B cell (primary cell): ENCODE measurements around the gene NDUFB7. TPM values are rescaled to one million over a fixed set of nuclear protein-coding genes. Genes with fewer than 3 reads are reported as not detected.

Experiments used
- ATAC-seq: fragments of 200-7000 bp; cut with Tn5 transposase; one replicate; pipeline ENCODE4 v1.10.0; 2021; ENCODE audit warnings: low read depth, mild to moderate bottlenecking, moderate number of reproducible peaks, moderate library complexity
- CTCF ChIA-PET: fragments of 350-600 bp; sonication (Branson Sonifier 250); formaldehyde crosslinking; loops from one replicate; lab custom pipeline; 2021; ENCODE audit warnings: antibody characterized with exemption, inconsistent platforms; lab: Charles Lee
- POLR2A ChIA-PET: fragments of 350-600 bp; sonication (Branson Sonifier 250); formaldehyde crosslinking; loops from one replicate; lab custom pipeline; 2021; ENCODE audit warnings: antibody characterized with exemption; lab: Charles Lee
- DNase-seq: peaks from one replicate; pipeline ENCODE4 v3.0.0; 2013
- H2AFZ ChIP-seq: 2 replicates; pipeline ENCODE4 v1.6.1; 2012; ENCODE audit warnings: mild to moderate bottlenecking, low read depth, low read length; ENCODE audit not compliant: insufficient read depth, poor library complexity, severe bottlenecking
- H3K27ac ChIP-seq, 2 donors: 1 replicate in 1 of 2; 2 replicates in 1 of 2; pipeline ENCODE4 v1.5.1; 2012 to 2013; ENCODE audit warnings: low read length in 2 of 2, mild to moderate bottlenecking in 2 of 2, moderate library complexity in 1 of 2
- H3K27me3 ChIP-seq, 4 experiments: fragments of 200-600 bp in 1 of 4; sonication (generic) in 1 of 4; replicated peaks in 1 of 4; 1 replicate in 2 of 4; 2 replicates in 2 of 4; pipeline versions ENCODE4 v1.6.1 to v1.7.0; 2013 to 2016; ENCODE audit warnings: low read length in 3 of 4, mild to moderate bottlenecking in 2 of 4, mixed read lengths in 1 of 4, moderate library complexity in 1 of 4; ENCODE audit not compliant: insufficient read depth in 4 of 4, control insufficient read depth in 3 of 4; ENCODE audit errors: control extremely low read depth in 1 of 4
- H3K36me3 ChIP-seq, 2 experiments: replicated peaks in 1 of 2; 1 replicate in 1 of 2; 2 replicates in 1 of 2; pipeline versions ENCODE4 v1.6.1 to v1.7.1; 2013; ENCODE audit warnings: low read length in 1 of 2; ENCODE audit not compliant: insufficient read depth in 2 of 2, control insufficient read depth in 1 of 2; ENCODE audit errors: control extremely low read depth in 1 of 2, extremely low read depth in 1 of 2
- H3K4me1 ChIP-seq, 2 donors: fragments of 200-600 bp in 1 of 2; sonication (generic) in 1 of 2; 1 replicate in 1 of 2; 2 replicates in 1 of 2; pipeline versions ENCODE4 v1.5.1 to v1.6.1; 2013 to 2017; ENCODE audit warnings: low read length in 2 of 2; ENCODE audit not compliant: control insufficient read depth in 2 of 2, insufficient read depth in 2 of 2
- H3K4me2 ChIP-seq: replicated peaks from 2 replicates; pipeline ENCODE3; 2012; ENCODE audit warnings: mild to moderate bottlenecking, low read depth, low read length; ENCODE audit not compliant: poor library complexity, severe bottlenecking
- H3K4me3 ChIP-seq, 5 experiments: fragments of 200-600 bp in 1 of 5; sonication (generic) in 1 of 5; 1 replicate in 3 of 5; 2 replicates in 2 of 5; pipeline versions ENCODE4 v1.5.1 to v1.7.0; 2011 to 2016; ENCODE audit warnings: low read length in 4 of 5, mild to moderate bottlenecking in 4 of 5, low read depth in 2 of 5, control low read depth in 1 of 5, moderate library complexity in 1 of 5; ENCODE audit not compliant: insufficient read depth in 1 of 5; ENCODE audit errors: control extremely low read depth in 1 of 5, extremely low read depth in 1 of 5
- H3K79me2 ChIP-seq: fragments of 200-600 bp; sonication (generic); one replicate; pipeline ENCODE4 v1.6.0; 2016; ENCODE audit warnings: low read length; ENCODE audit not compliant: control insufficient read depth, insufficient read depth
- H3K9ac ChIP-seq: fragments of 200-600 bp; sonication (generic); 2 replicates; pipeline ENCODE4 v1.6.1; 2017; ENCODE audit warnings: mild to moderate bottlenecking, low read length, moderate library complexity
- H3K9me3 ChIP-seq, 3 donors: one replicate each; pipeline versions ENCODE4 v1.6.1 to v1.7.1; 2013; ENCODE audit warnings: low read length in 2 of 3; ENCODE audit not compliant: control insufficient read depth in 2 of 3, insufficient read depth in 1 of 3; ENCODE audit errors: control extremely low read depth in 1 of 3
- H4K20me1 ChIP-seq: 2 replicates; pipeline ENCODE4 v1.6.0; 2012; ENCODE audit warnings: mild to moderate bottlenecking, low read length; ENCODE audit not compliant: insufficient read depth, control insufficient read depth, poor library complexity, severe bottlenecking
- H3K27ac Mint-ChIP-seq: one replicate; pipeline ENCODE4 v1.8.0; 2021; ENCODE audit warnings: mixed read lengths
- H3K27me3 Mint-ChIP-seq: one replicate; pipeline ENCODE4 v1.8.0; 2021; ENCODE audit warnings: mixed read lengths
- H3K4me1 Mint-ChIP-seq: one replicate; pipeline ENCODE4 v1.8.0; 2021; ENCODE audit warnings: mixed read lengths
- H3K4me3 Mint-ChIP-seq: one replicate; pipeline ENCODE4 v1.8.0; 2021; ENCODE audit warnings: mixed read lengths
- H3K9me3 Mint-ChIP-seq: one replicate; pipeline ENCODE4 v1.8.0; 2022; ENCODE audit warnings: mixed read lengths; ENCODE audit not compliant: insufficient read depth
- EZH2 ChIP-seq: IDR thresholded peaks from 2 replicates; pipeline ENCODE4 v1.6.1; 2012; ENCODE audit warnings: borderline replicate concordance, low read depth, mild to moderate bottlenecking, moderate library complexity, low read length; ENCODE audit not compliant: insufficient read depth, poor library complexity, severe bottlenecking
- WGBS: methylation state at CpG from one replicate; pipeline ENCODE4 v1.1.5; 2013; ENCODE audit warnings: missing lambda C conversion rate; ENCODE audit not compliant: insufficient coverage; 5-methylcytosine and 5-hydroxymethylcytosine counted together
- intact Hi-C: fragments of 100-400 bp; cut with micrococcal nuclease; formaldehyde crosslinking; loops from one replicate; pipeline ENCODE4 v1.10.0; 2022
- polyA plus RNA-seq: library from polyadenylated mRNA; depleted of rRNA; stranded (reverse); fragments of >200 nt; gene quantifications from 2 replicates; pipeline ENCODE4 v1.2.3, GENCODE V29; 2012
- total RNA-seq, 2 donors: library from RNA; stranded (reverse); fragments of 120-200 nt in 1 of 2; gene quantifications; 1 replicate in 1 of 2; 2 replicates in 1 of 2; pipeline versions ENCODE4 v1.2.3 to v1.2.4, GENCODE V29; 2013 to 2022
- TF ChIP-seq, protein P1 (sequence below): fragments of 200-600 bp; IDR thresholded peaks from one replicate; pipeline ENCODE4 v1.8.0; 2022; ENCODE audit warnings: antibody characterized with exemption, mild to moderate bottlenecking

NDUFB7 gene
- total and polyA plus RNA-seq, 2 donors (not counting 1 experiment from before 2014, with no cell fraction given), result 71.5 to 168 TPM

GRCh38 chr19:14530506-14530905, 41.4 kb downstream of the NDUFB7 start:
- ATAC-seq (no peak), DNase-seq (no peak)
- Histone ChIP-seq H3K36me3 (peaks cover 1 to 5% of the 10 kb centered on the region in 2 experiments), H2AFZ (no peak overlapping the region), H3K79me2 (peaks cover 54% of the 10 kb centered on the region), H3K4me3 (peak overlapping the region in 2 of 5 experiments; percentile 64 to 82), H4K20me1 (peaks cover 21% of the 10 kb centered on the region), H3K27ac (peak overlapping the region; percentile 56 to 86), H3K27me3 (no peaks in the 10 kb centered on the region), H3K9me3 (no peaks in the 10 kb centered on the region), H3K9ac (peak overlapping the region; percentile 90), H3K4me1 (peaks cover 13 to 22% of the 10 kb centered on the region in 2 donors), H3K4me2 (peak overlapping the region; percentile 92)
- no peak overlapping the region for H3K27ac Mint-ChIP-seq
- no peaks in the 10 kb centered on the region for H3K27me3 Mint-ChIP-seq
- peaks cover 29% of the 10 kb centered on the region for H3K4me1 Mint-ChIP-seq
- CTCF ChIA-PET, result no interaction called here
- intact Hi-C loops, result no loop called here
- no peak for TF ChIP-seq EZH2
- TF ChIP-seq, protein P1, sequence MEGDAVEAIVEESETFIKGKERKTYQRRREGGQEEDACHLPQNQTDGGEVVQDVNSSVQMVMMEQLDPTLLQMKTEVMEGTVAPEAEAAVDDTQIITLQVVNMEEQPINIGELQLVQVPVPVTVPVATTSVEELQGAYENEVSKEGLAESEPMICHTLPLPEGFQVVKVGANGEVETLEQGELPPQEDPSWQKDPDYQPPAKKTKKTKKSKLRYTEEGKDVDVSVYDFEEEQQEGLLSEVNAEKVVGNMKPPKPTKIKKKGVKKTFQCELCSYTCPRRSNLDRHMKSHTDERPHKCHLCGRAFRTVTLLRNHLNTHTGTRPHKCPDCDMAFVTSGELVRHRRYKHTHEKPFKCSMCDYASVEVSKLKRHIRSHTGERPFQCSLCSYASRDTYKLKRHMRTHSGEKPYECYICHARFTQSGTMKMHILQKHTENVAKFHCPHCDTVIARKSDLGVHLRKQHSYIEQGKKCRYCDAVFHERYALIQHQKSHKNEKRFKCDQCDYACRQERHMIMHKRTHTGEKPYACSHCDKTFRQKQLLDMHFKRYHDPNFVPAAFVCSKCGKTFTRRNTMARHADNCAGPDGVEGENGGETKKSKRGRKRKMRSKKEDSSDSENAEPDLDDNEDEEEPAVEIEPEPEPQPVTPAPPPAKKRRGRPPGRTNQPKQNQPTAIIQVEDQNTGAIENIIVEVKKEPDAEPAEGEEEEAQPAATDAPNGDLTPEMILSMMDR, result no peak
- POLR2A ChIA-PET, result no interaction called here
- WGBS, result 6% methylated on average over 3 of the region's 3 CpGs
- H3K9me3 Mint-ChIP-seq, result no peaks in the 10 kb centered on the region
- H3K4me3 Mint-ChIP-seq, result peak overlapping the region; percentile 91

DNA sequence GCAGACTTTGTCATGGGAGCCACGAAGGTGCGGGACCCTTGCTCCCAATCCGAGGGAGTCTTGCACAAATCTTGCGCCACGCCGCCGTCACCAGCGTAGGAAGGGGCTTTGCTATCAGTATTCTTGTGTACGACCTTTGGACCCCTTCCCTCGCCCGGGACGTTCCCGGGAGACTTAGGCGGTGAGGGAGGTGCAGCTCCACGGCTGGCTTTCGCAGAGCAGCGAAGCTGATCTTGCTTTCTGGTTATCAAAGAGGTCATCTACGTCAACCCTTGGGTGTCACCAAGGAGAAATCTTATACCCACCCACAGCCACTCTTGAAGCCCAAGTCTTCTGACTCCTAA, 41.9 kb downstream of the NDUFB7 start:
- Histone ChIP-seq H3K27me3 (no peaks in the 10 kb centered on the region), H3K36me3 (peaks cover 1 to 5% of the 10 kb centered on the region in 2 experiments), H3K4me2 (peak overlapping the region; percentile 92), H3K27ac (peak overlapping the region; percentile 56 to 86), H3K79me2 (peaks cover 52% of the 10 kb centered on the region), H3K9ac (peak overlapping the region; percentile 90), H4K20me1 (peaks cover 19% of the 10 kb centered on the region), H3K9me3 (no peaks in the 10 kb centered on the region), H3K4me1 (peaks cover 13 to 22% of the 10 kb centered on the region in 2 donors), H3K4me3 (peak overlapping the region; percentile 64 to 95 (median 72)), H2AFZ (peak overlapping the region; percentile 92)
- Mint-ChIP-seq H3K4me3 (peak overlapping the region; percentile 91), H3K4me1 (peaks cover 29% of the 10 kb centered on the region), H3K9me3 (no peaks in the 10 kb centered on the region), H3K27me3 (no peaks in the 10 kb centered on the region), H3K27ac (peak overlapping the region; percentile 95)
- no peak for TF ChIP-seq EZH2
- TF ChIP-seq, protein P1, result no peak
- ATAC-seq (no peak), DNase-seq (no peak)
- ChIA-PET POLR2A (interaction anchor here (0.5 kb wide), 1 partner anchor 43 kb away, joined by 4 read pairs; no protein-coding TSS in a partner anchor), CTCF (interaction anchor here (0.6 kb wide), 1 partner anchor 86 kb away, joined by 3 read pairs; no protein-coding TSS in a partner anchor)
- WGBS, result 0% methylated on average over 17 of the region's 18 CpGs
- intact Hi-C loops, result no loop called here
